SK-N-SH treated with all-trans-retinoic acid at 6 μM for 48 hours (cell line): ENCODE measurements around the gene NID1.

Experiments
- PATZ1 ChIP-seq: fragments of 250-450 bp; sonication (Bioruptor Pico); IDR thresholded peaks from 2 replicates; pipeline ENCODE4 v1.8.0; 2020; ENCODE audit warnings: mild to moderate bottlenecking, moderate library complexity, borderline replicate concordance
- ZFP30 ChIP-seq: fragments of 450-650 bp; formaldehyde crosslinking; IDR thresholded peaks from 2 replicates; pipeline ENCODE4 v1.5.0; 2022; ENCODE audit warnings: mild to moderate bottlenecking, moderate library complexity

GRCh38 chr1:235995511-235995910, 69.4 kb downstream of the NID1 start:
- TF ChIP-seq PATZ1 = no peak
- no peak for TF ChIP-seq ZFP30 (CRISPR knock-in tag)
